CD4-positive, alpha-beta T cell treated with Interferon gamma for 1 hour (primary cell): ENCODE measurements around the gene OR52K1.
A peak's percentile ranks its signal among the peaks of the same experiment; 100 is the strongest.
"Not testable (repeated sequence)": the region's sequence is repeated elsewhere in the genome, so short reads cannot be mapped to it uniquely, and the experiment has no call there.

Source experiments
- DNase-seq: peaks from one replicate; pipeline ENCODE4 v3.0.0-alpha.2; 2020

Gene OR52K1

DNA sequence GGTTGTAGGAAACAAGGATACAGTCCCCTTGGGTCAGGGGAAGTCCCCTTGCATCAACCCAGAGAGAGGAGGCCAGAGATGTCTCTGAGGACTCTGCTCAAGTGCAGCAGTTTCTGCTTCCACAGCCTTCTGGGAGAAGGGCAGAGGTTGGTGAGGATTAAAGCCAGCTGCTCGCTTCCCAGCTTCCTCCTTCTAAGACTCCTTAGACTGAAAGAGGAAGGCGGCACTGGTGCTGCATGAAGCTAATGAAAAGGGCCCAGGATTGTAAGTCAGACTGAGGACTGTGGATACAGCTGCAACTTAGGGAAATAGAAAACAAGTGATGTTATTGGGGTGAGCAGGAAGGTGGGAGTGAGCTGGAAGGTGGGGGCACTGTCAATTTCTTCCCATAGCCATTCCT is at the start of gene OR52K1:
Gene OR52K1, plus strand, starts transcription at position 202 of the 400 bp plus-strand sequence. CDS start 6,255 bp downstream, outside the sequence.
- no peak for DNase-seq

GRCh38 chr11:4433856-4434255 is 48.6 kb upstream of the OR52K1 start:
- DNase-seq = no peak

GRCh38 chr11:4436411-4436810 is 46.0 kb upstream of the OR52K1 start:
- DNase-seq = no peak

GRCh38 chr11:4441515-4441914 is 40.9 kb upstream of the OR52K1 start:
- no peak for DNase-seq

GRCh38 chr11:4443232-4443891 is 39.1 kb upstream of the OR52K1 start:
- DNase-seq = no peak

DNA sequence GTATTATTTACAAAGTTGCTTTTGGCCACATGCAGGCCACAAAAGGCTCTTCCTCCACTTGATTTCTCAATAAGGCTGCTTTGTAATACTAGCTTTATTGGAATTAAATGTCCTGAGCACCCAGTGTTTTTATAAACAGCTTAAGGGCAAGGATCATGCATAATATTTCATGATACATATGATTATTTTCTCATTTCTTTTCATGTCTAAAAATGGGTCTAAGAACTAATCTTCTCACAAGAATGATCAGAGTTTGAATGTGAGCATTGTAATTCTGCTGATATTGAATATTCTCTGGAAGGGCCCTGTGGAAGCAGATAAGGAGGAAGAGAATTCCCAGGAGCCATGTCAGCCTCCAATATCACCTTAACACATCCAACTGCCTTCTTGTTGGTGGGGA is 33.5 kb upstream of the OR52K1 start, which contains the start of gene OR52K2:
Gene OR52K2, plus strand, starts transcription at position 301 of the 400 bp plus-strand sequence. Its CDS starts 45 bp downstream, at position 346.
- DNase-seq = no peak

GRCh38 chr11:4453118-4453517 is 29.3 kb upstream of the OR52K1 start:
- no peak for DNase-seq

- DNase-seq = no peak
Observed at GRCh38 chr11:4454021-4454420, 28.4 kb upstream of the OR52K1 start.

GRCh38 chr11:4455419-4455818 is 27.0 kb upstream of the OR52K1 start:
- peak; percentile 62 for DNase-seq

DNA sequence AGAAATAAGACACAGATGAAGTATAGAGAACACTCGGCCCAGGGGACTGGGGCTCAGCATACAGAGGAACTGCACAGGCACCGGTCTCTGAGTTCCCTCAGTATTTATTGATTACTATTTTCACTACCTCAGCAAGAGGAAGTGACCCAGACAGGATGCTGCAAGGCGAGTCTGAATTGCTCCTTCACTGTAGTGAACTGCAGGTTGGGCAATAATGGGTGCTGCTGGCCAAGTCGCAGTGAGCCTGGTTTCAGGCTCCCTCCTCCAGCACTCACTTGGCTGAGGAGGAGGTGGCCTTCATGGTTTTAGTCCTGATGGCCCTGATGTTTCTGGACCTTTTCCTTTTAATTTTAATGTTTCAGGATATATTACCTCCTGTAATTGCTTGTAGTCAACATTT is 22.9 kb upstream of the OR52K1 start:
- peak; percentile 8 for DNase-seq

GRCh38 chr11:4460151-4460550 is 22.3 kb upstream of the OR52K1 start:
- DNase-seq = no peak

GRCh38 chr11:4464216-4465159 is 18.0 kb upstream of the OR52K1 start:
- no peak for DNase-seq

- DNase-seq = no peak
Observed at GRCh38 chr11:4465407-4465806, 17.0 kb upstream of the OR52K1 start.

GRCh38 chr11:4466131-4466870 is 16.1 kb upstream of the OR52K1 start:
- DNase-seq = no peak

DNA sequence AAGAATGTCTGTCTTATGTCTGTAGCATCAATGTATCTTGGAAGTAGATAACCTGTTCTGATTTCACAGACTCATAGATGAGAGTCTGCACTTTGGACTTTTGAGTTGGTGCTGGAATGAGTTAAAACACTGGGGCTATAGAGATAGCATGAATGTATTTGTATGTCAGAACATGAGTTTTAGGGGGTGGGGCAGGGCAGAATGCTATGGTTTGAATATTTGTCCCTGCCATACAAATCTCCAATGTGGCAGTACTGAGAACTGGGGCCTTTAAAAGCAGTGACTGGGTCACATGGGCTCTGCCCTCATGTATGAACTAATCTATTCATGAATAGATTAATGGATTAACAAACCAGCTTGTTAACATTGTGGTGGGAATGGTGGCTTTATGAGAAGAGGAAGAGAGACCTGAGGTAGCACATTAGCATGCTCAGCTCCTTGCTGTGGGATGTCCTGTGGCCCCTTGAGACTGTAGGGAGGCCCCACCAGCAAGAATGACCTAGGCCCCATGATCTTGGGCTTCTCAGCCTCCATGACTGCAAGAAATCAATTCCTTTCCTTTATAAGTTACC is 15.5 kb upstream of the OR52K1 start:
- DNase-seq = no peak

GRCh38 chr11:4467811-4468606 is 14.4 kb upstream of the OR52K1 start:
- no peak for DNase-seq

DNA sequence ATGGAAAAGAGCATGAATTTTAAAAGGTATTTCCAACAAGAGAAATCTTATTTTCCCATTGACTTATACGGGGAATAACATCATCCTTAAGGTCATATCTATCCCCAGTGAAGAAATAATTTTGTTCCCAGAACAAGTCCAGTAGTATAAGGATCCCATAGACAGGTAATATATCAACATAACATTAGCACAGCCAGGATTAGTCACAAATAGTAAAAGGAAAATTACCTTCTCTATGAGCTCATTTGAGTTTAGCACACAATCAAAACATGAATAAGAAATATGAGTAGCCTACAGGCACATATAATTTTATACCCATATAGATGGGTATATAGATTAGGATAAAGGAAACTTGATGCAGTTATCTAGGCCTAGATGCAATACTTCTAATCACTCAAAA is 2.8 kb upstream of the OR52K1 start:
- DNase-seq = no peak

DNA sequence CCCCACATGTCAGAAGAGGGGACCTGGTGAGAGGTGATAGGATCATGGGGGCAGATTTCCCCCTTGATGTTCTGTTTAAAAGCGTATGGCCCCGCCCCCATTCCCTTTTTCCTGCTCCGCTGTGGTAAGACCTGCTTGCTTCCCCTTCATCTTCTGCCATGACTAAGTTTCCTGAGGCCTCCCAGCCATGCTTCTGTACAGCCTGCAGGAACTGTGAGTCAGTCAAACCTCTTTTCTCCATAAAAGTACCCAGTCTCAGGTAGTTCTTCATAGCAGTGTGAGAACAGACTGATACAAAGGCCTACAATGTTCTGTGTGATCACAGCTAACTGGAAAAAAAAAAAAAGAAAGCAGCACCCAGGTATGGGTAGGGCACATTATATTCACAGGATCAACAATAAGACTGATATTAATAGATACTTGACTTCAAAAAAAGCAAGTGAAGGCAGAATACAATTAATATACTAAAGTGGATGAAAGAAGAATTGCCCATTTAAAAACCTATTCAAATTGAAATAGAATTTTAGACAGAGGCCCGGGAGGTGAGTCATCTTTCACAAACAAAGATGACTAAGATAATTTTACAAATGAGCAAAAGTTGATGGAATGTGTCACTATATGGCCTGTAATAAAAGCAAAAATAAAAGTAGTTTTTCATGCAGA is 1.7 kb upstream of the OR52K1 start:
- no peak for DNase-seq

- no peak for DNase-seq
Observed at GRCh38 chr11:4481240-4481582, 1.2 kb upstream of the OR52K1 start.

DNA sequence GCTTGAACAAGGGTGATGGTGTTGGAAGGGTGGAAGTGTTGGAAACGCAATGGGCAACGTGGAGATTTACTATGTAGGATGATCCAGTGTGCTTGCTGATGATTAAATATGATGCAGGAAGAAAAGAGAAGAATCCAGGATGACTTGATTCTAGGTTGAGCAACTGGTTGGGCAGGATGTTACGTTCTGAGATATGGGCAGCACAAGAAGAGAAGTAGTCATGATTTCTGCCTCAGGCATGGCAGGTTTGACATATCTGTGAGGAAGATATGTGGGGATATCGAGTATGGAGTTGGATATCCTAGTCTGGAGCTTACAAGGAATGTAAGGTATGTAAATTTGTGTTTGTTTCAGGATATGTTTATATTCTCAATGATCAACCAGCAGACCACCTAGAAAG is 1.9 kb downstream of the OR52K1 start:
- no peak for DNase-seq

GRCh38 chr11:4491405-4491804 is 9.0 kb downstream of the OR52K1 start:
- not testable (repeated sequence) for DNase-seq
